ENCODE data around the gene NEBL.
"Not testable (repeated sequence)": the region's sequence is repeated elsewhere in the genome, so short reads cannot be mapped to it uniquely, and the experiment has no call there.

NEBL gene, protein sequence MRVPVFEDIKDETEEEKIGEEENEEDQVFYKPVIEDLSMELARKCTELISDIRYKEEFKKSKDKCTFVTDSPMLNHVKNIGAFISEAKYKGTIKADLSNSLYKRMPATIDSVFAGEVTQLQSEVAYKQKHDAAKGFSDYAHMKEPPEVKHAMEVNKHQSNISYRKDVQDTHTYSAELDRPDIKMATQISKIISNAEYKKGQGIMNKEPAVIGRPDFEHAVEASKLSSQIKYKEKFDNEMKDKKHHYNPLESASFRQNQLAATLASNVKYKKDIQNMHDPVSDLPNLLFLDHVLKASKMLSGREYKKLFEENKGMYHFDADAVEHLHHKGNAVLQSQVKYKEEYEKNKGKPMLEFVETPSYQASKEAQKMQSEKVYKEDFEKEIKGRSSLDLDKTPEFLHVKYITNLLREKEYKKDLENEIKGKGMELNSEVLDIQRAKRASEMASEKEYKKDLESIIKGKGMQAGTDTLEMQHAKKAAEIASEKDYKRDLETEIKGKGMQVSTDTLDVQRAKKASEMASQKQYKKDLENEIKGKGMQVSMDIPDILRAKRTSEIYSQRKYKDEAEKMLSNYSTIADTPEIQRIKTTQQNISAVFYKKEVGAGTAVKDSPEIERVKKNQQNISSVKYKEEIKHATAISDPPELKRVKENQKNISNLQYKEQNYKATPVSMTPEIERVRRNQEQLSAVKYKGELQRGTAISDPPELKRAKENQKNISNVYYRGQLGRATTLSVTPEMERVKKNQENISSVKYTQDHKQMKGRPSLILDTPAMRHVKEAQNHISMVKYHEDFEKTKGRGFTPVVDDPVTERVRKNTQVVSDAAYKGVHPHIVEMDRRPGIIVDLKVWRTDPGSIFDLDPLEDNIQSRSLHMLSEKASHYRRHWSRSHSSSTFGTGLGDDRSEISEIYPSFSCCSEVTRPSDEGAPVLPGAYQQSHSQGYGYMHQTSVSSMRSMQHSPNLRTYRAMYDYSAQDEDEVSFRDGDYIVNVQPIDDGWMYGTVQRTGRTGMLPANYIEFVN

DNA sequence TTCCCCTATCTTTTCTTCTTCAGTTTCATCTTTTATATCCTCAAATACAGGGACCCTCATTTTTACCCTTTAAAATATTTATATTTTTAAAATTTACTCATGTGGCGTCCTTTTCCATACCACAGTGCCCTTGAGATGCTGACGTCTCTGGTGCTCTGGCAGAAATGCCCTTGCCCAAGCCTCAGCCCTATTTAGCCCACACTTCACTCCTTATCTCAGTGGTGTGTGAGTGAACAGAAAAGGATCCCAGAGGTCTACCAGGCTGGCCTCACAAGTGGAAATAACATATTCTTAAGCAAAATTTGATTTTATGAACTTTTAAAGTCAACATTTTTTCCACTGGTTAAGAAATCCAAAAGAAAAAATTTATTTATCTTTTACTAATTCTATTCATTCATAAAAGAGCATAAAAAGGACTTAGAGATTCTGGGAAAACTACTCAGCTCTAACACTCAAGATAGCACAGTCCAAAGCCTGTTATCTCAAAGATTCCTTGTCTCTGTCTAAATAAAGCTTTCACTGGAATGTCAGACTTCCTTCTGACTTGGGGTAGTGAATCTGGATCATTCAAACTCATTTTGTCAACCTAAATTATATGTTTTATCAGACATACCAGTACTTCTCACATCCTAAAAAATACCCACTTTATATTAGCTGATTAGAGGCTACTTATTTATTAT lies at the start of gene NEBL:
Gene NEBL, minus strand, starts transcription at position 166 of the 680 bp plus-strand sequence. Its CDS starts 106 bp downstream, at position 60.
- no peak for DNase-seq

DNA sequence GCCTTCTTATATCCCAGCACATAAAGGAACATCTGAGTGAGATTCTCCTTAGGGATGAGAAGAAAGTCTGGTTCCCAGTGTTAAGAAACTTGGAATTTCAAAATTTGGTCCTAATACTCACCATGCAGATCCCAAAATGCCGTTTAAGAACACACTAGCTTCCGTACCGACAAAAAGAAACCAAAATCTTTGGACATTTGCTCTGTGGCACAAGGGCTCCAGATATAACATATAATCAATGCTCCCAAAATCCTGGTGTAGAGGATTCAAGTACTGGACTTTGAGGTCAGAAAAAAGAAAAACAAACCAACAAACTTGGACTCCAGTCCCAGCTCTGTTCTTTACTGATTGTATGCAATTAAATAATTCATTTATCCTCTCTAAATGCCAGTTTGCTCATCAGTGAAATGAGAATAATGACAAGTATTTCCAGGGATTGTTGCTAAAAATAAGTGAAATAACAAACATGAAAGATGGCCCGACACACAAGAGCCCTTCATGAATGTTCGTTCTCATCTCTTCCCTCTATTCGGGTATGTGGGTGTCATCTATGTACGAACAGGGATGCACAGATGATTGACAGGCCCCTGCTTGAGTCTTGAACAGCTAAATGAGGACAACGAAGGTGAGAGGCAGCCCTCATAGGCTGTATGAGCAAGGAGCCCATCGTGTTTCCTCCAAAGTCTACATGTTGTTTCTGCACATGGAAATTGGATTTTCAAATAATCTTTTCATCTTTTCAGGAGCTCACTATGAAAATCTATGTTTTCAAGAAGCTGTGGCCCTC lies 48.6 kb upstream of the NEBL start:
- no peak for DNase-seq

DNA sequence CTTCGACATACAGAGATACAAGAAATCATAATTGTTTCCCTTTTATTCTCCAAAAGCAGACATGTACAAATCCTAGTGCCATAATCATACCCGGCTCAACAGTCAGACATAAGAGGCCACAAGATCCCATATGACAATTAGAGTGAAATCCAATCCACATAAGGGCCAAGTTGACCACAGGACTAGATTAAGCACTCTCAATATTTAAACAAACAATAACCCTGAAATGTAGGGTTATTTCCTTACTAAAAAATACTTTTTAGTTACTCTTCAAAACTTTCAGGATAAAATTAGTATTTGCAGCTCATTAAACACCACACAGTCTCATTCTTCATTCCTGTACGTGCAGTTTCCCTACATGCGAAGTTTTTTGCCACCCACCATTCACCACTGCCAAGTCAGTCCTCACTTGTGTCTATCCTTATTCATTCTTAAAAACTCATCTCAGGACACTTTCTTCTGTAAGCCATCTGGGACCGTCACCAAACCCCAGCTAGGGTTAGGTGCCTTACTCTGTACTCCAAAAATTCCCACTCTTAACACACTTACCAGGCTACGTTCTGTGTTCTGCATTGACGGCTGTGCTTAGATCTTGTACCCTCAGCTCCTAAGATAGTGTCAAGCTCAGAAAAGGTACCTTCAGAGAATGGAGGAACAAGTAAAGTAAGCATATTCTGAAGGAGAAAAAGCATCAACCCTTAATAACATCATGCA lies 47.8 kb upstream of the NEBL start:
- no peak for DNase-seq

DNA sequence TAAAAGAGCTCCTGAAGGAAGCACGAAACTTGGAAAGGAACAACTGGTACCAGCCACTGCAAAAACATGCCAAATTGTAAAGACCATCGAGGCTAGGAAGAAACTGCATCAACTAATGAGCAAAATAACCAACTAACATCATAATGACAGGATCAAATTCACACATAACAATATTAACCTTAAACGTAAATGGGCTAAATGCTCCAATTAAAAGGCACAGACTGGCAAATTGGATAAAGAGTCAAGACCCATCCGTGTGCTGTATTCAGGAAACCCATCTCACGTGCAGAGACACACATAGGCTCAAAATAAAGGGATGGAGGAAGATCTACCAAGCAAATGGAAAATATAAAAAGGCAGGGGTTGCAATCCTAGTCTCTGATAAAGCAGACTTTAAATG lies 42.3 kb upstream of the NEBL start:
- not testable (repeated sequence) for DNase-seq

DNA sequence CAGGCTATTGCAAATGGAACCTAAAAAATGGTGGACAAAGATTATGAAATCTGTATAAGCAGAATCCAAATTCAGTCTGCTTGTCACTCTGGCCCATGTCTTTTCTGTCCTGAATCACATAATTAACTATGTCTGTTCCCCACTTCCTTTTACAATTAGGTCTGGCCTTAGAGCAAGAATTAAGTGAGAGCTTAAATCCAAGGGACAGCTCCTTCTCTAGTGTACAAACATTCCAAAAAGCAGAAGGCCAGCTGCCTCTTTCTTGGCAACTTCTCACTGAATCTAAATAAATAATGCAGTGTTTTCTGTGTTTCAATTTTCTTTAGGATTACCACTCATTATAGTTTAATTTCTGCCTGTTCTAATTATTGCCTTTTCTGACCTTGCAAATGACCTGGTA lies 39.3 kb upstream of the NEBL start:
- DNase-seq, result no peak

DNA sequence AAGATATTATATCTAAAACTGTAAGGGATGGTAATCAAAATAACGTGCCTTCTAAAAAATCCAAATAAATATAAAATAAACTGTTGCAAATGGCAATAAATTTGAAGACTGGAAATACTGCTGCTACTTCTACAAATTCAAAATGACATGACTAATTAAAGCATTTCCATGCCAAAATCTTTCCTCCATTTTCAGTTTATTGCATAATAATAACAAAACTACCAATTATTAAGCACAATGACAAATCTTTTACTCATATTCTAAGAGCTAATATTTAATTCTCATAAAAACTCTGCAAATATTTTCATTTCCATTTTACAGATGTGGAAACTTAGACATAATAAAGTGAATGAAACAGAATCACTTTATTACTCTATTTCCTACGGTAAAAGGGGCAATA lies 38.8 kb upstream of the NEBL start:
- no peak for DNase-seq

DNA sequence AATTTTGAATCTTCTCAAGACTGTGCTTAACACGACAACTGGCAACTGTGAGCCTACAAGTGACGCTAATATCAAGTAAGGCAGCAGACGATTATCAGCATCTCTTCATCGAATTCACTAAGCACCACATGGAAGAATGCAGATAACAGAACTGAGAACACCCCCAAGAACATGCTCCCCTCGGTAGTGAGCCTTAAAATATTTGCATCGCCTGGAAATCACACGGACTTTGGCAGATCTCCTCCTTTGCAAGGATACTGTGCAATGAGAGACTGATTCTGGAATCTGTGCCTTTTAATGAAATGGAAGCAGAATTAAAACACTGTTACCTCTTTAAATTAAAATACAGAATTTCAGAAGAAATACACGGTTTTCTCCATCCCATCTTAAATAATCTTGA lies 38.2 kb upstream of the NEBL start:
- DNase-seq, result no peak

DNA sequence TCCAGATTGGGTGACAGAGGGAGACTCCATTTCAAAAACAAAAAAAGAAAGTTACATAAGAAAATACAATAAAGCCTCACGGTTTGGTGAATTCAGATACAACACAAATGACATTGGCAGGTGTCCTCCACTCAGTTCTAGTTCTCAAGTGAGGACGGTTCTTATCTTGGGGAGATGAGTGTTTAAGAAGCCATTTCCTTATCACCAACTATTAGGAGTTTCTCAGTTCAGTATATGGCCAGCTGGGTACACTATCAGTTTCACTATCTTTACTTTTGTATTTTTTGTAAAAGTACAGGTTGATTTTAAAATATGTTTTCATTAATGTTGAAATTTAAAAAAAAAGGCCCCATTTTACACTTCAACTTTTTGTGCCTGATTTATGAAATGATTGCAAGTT lies 36.6 kb upstream of the NEBL start:
- DNase-seq, result no peak

DNA sequence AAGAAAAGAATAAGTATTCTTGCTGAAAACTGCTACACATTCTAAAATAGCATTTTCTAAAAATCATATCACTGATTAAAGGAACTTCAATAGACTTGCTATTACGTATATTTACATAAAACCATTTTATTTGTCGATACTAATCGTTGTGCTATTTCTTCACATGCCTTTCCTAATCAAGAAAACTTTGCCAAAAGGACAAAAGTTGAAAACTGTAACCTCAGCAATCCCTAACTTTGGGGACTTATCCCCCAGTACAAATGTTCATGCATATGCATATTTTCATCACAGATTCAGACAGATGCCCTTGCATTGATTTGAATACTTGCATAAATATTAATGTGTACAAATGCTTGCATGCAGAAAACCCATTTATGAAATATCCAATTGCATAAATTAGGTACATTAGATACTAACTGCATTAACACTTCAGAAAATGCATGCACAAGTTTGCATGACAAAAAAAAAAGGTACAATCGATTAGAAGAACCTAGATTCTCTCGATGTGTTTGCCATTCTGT lies 35.6 kb upstream of the NEBL start:
- DNase-seq, result no peak

DNA sequence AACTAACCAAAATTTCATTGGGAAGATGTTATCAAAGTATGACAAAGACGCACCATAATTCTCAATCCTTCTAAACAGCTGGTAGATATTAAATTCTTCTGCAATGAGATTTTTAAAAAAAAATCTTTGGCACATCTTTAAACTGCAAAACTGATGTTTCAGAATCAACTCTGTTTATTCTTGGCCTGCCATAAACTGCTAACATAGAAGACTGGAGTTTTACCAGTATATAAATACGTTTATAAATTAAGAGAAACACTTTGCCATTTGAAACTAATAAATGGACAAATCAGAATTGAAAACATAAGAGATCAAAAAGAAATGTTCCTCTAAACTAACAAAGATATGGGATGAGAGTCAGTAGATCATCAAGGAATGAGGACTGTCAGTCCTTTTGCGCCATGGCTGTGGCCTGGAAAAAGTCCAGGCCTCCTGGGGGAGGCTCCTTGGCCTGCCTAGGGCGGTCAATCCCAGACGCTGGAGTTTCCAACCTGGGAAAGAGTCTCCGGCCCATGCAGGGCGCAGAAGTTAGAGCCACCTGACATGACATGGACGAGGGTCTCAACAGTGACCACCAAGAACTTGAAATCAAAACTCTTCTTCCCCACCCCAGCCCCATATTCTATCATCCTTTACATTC lies 34.2 kb upstream of the NEBL start:
- no peak for DNase-seq

DNA sequence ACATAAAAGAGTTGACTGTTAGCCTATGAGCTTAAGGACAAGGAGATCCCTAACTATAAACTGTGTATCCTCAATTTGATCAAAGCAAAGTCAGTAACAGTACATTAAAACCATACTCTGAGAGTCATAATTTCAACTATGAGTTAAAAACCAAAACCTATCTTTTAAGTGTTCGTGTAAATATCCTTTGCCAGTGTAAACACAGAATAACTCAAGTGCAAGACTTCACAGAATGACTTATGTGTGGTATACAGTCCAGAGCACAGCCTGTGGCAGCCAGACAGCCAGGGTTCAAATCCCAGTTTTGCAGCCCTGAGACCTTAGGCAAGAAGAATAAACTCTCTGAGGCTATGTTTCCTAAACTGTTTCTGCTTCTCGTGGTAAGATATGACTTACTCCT lies 30.3 kb upstream of the NEBL start:
- DNase-seq, result no peak

DNA sequence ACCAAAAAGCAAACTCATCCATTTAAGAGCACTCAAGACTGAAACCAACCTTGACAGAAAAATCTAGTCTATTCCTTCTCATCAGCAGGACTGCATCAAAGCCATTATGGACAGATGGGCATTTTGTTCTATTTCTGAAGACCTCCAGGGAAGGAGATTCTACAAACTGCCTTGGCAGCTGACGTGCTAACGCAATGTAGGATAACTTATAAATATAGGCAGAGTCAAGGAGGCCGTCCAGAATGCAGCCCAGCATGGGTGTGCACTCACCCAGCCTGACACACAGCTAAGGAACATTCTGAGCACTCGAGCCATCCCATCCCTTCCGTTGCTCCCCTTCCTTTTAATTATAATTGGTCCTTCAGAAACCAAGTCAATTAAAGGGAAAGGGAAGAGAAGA lies 25.3 kb upstream of the NEBL start:
- no peak for DNase-seq

DNA sequence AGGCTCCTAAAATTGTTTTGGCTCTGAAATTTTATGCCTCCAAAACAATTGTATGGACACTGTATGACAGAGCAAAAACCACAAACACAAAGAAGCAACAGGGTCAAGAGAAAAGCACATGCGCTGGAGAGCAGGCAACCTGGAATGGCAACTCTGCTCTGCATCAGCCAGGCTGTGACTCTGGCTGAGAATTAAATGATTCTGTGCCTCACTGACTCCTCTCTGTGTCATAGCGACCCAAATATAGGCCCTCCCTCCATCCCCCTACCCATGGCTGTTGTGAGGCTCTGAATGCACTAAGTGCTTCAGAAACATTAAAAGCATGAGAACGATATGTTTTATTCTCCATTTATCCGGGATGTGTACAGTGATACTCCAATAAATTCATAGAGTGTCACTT lies 24.9 kb upstream of the NEBL start:
- no peak for DNase-seq

DNA sequence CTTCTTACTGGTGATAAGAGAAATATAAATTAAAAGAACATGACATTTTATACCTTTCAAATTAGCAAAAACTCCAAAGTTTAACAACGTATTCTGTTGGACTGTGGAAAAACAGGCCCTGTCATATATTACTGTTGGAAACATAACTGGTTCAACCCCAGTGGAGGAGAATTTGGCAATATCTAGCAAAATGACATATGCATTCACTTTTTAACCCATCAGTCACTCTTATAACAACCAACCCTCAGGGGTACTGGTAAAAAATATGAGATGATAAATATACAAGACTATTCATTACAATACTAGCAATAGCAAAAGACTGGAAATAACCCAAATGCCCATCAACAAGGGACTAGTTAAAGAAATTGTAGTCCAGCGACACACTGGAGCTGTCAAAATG lies 22.9 kb upstream of the NEBL start:
- DNase-seq, result no peak

DNA sequence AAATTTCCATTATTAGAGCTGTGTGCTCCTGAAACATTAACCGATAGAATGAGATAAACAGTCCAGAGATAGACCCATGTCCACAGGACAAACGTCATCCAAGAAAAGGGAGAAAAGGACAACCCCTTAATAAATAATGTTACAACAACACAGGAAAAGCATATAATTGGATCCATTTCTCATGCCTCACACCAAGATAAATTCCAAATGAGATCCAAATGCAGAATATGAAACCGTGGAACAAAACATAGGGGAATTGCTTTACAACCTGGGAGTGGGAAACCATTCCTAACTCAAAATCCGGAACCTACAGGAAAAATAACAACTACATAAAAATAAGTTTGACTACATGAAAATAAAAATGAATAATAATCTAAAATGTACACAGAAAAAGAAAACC lies 22.4 kb upstream of the NEBL start:
- no peak for DNase-seq

DNA sequence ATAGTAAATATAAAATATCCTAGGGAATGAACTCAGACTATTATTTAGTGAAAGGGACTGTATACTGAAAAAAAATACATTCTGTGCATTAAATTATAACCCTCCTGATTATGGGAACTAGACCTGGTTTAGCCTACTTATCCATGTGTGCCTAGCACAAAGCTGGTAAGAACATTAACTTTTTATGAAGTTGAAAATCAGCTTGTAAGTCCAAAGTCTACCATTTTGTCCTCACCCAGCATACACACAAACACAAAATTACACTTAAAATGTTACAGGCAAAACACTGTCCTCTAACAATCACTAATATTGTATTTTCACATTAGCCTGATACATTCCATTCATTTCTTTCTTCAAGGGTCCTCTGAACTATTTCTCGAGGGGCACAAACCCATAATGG lies 19.9 kb upstream of the NEBL start:
- DNase-seq, result no peak

DNA sequence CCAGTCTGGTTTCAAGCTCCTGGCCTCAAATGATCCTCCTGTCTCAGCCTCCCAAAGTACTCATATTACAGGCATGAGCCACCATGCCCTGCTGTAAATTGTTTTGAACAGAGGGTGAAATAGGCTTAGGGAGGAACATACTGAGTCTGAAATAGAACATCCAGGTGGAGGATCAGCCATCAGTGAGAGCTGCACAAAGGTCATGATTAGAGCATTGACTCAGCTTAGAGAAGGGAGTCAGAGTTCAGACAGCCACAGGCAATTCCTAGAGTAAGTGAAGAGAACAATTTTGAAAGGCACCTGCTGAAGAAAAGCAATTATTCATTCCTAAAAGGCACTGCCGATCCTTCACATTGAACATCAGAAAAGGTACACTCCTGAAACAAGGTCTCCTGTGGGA lies 15.9 kb upstream of the NEBL start:
- DNase-seq, result no peak

DNA sequence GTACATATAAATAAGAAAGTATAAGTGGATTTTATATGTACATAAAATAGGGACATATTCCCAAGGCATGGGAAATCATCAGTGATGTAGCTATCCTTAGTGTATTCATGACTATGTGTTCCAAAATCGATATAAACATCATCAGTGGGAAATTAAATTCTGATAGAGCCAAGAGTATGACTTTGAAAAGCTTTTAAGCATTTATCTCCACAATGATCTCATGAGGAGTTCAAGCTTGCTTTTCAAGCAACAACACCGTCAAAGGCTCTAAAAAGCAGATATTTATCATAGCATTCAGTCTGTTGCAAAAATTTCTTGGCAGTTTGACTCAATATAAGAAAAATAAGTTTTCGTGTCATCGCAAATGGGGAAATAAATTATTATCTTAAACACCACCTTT lies 14.5 kb upstream of the NEBL start:
- no peak for DNase-seq

DNA sequence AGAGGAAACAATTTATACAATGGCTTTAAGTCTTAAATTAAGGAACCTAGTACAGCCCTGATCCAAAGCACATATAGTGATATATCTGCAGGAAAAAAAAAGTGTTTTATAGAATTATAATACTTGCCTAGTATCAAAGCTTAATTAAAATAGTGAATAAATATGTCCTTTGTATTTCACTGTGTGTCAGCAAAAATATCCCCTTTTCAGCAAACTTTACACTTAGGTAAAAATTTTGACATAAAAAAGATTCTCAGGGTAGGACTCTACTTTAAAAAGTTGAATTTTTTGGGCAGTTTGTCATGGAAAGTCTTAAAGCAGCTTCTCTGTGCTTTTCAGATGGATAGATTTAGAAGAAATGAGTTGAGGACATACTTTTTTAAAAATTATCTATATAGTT lies 12.7 kb upstream of the NEBL start:
- DNase-seq, result no peak

DNA sequence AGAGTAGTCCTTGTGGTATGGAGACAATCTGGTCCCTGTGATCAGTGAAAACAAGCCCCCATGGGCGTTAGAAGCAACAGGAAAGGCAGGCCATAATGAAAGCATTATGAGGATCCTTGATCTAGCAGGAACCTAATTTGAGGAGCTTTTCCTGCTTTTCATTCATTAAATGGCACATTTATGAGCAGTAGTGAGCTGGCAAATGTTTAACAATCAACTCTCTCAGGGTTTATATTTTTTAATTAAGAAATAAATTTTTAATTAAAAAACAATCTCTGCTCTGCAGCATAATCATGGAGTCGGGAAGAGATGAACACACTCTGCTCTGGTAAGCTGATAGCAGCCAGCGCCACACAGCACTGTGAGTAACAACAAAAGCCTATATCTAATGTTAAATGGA lies 11.3 kb upstream of the NEBL start:
- DNase-seq, result no peak

All from inflammatory macrophage treated with lipopolysaccharide for 1 hour (primary cell).